Sigmoid colon (tissue), 4 donors: Measurements from ENCODE around the gene PRMT3.

ENCODE experiments used
- EP300 ChIP-seq, 4 donors: sonication (generic); formaldehyde crosslinking; IDR thresholded peaks; one replicate each; pipeline ENCODE4 v1.6.1; 2017; ENCODE audit warnings: antibody characterized with exemption in 4 of 4
- POLR2A ChIP-seq, 2 donors: fragments of 450-650 bp; IDR thresholded peaks; one replicate each; pipeline ENCODE4 v1.6.1; 2016; ENCODE audit warnings: antibody characterized with exemption in 2 of 2, mild to moderate bottlenecking in 2 of 2, moderate library complexity in 2 of 2
- POLR2AphosphoS5 ChIP-seq, 4 donors: sonication (generic); formaldehyde crosslinking; IDR thresholded peaks; one replicate each; pipeline ENCODE4 v1.6.1; 2017; ENCODE audit warnings: antibody characterized with exemption in 4 of 4
- TF ChIP-seq, protein P1 (sequence below), 4 experiments: fragments of 450-650 bp in 3 of 4; fragments of 200-600 bp in 1 of 4; IDR thresholded peaks; one replicate each; pipeline ENCODE4 v1.5.1; 2016 to 2019; ENCODE audit warnings: antibody characterized with exemption in 4 of 4, mild to moderate bottlenecking in 3 of 4, moderate library complexity in 2 of 4

DNA sequence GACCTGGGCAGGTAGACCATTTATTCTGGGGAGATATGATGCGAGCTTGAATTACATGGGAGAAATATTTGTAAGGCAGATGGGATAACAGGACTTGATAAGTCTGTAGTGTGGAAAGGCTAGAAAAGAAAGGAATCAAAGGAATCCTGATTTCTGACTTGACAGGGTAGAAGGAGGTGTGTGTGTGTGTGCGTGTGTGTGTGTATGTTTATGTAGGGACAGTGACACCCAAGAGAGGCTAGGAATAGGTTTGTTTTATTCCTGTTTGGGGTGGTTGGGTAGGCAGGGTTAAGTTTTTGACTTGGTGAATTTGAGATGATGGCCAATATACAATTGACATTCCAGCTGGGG is 24.4 kb upstream of the PRMT3 start:
- TF ChIP-seq, protein P1, sequence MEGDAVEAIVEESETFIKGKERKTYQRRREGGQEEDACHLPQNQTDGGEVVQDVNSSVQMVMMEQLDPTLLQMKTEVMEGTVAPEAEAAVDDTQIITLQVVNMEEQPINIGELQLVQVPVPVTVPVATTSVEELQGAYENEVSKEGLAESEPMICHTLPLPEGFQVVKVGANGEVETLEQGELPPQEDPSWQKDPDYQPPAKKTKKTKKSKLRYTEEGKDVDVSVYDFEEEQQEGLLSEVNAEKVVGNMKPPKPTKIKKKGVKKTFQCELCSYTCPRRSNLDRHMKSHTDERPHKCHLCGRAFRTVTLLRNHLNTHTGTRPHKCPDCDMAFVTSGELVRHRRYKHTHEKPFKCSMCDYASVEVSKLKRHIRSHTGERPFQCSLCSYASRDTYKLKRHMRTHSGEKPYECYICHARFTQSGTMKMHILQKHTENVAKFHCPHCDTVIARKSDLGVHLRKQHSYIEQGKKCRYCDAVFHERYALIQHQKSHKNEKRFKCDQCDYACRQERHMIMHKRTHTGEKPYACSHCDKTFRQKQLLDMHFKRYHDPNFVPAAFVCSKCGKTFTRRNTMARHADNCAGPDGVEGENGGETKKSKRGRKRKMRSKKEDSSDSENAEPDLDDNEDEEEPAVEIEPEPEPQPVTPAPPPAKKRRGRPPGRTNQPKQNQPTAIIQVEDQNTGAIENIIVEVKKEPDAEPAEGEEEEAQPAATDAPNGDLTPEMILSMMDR (IDR thresholded peaks at IDR 0.05) = no peak
- no peak for TF ChIP-seq POLR2A (IDR thresholded peaks at IDR 0.05)
- TF ChIP-seq POLR2AphosphoS5 (IDR thresholded peaks at IDR 0.05) = no peak
- no peak for TF ChIP-seq EP300 (IDR thresholded peaks at IDR 0.05)
